Activated T-cell treated with anti-CD3 and anti-CD28 coated beads, Interleukin-2, amount 50 U/mL, for 72 hours (primary cell): ENCODE measurements around the gene LIMCH1. TPM values are rescaled to one million over a fixed set of nuclear protein-coding genes. Genes with fewer than 3 reads are reported as not detected.

Source experiments
- ATAC-seq, 2 donors: fragments of 150-1000 bp; cut with Tn5 transposase; replicated peaks in 1 of 2; 2 replicates each; pipeline ENCODE4 v1.10.0; 2021; ENCODE audit warnings: moderate library complexity in 2 of 2, mild to moderate bottlenecking in 1 of 2
- DNase-seq, 2 donors: peaks; one replicate each; pipeline ENCODE4 v3.0.0; 2021 to 2022; ENCODE audit warnings: mixed read lengths in 1 of 2
- H3K27ac Mint-ChIP-seq: one replicate; pipeline ENCODE4 v1.8.0; 2022; ENCODE audit warnings: mild to moderate bottlenecking, moderate library complexity, mixed read lengths
- H3K27me3 Mint-ChIP-seq: one replicate; pipeline ENCODE4 v1.8.0; 2022; ENCODE audit warnings: low read depth, mixed read lengths
- H3K36me3 Mint-ChIP-seq, 2 donors: one replicate each; pipeline ENCODE4 v1.8.0; 2022; ENCODE audit warnings: mixed read lengths in 2 of 2, mild to moderate bottlenecking in 1 of 2; ENCODE audit not compliant: insufficient read depth in 2 of 2
- H3K4me1 Mint-ChIP-seq: one replicate; pipeline ENCODE4 v1.8.0; 2022; ENCODE audit warnings: low read depth, mixed read lengths
- H3K4me3 Mint-ChIP-seq, 2 donors: one replicate each; pipeline ENCODE4 v1.8.0; 2022; ENCODE audit warnings: mild to moderate bottlenecking in 2 of 2, mixed read lengths in 2 of 2, moderate library complexity in 2 of 2
- H3K9me3 Mint-ChIP-seq, 2 donors: one replicate each; pipeline ENCODE4 v1.8.0; 2022; ENCODE audit warnings: mixed read lengths in 2 of 2
- total RNA-seq, 2 donors: library from RNA; stranded (reverse); gene quantifications; one replicate each; pipeline ENCODE4 v1.2.3, GENCODE V29; 2022

LIMCH1 gene
- total RNA-seq, 2 donors from 2014 or later, result not detected

DNA sequence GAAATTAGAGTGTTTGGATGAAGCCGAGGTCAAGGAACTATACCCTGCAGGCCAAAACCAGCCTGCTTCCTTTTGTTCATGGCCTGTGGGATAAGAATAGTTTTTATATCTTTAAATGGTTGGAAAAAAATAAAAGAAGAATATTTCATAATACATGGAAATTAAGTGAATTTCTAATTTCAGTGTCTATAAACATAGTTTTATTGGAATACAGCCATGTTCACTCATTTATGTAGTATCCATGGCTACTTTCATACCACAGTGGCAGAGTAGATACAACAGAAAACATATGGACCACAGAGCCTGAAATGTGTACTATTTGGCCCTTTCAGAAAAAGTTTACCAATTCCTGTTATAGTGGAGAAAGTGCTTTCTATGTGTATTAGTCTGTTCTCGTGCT, 13.6 kb downstream of the LIMCH1 start:
- H3K4me1 Mint-ChIP-seq, result no peaks in the 10 kb centered on the region
- no peak overlapping the region for H3K27ac Mint-ChIP-seq
- H3K9me3 Mint-ChIP-seq, result peaks cover 0 to 3% of the 10 kb centered on the region in 2 donors
- no peak for DNase-seq
- H3K4me3 Mint-ChIP-seq, result no peak overlapping the region
- no peak for ATAC-seq
- no peaks in the 10 kb centered on the region for H3K36me3 Mint-ChIP-seq
- peaks cover 5% of the 10 kb centered on the region for H3K27me3 Mint-ChIP-seq

DNA sequence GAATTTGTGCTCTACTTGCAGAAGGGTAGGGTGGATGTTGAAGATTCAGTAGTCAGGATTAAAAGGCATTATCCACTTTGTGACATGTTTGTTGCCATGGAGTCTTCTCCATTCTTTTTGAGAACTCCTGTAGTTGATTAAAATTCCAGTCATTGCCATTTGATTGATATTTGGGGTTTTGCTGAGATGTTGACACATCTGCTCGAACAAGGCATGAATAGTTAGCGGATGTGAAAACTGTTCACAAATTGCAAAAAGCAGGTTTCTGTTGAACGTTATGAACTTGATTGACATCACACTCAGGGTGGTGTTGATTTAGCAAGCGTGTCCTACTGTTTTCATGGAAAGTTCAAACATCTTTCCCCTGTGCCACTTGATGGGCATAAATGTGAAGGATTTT, 16.9 kb downstream of the LIMCH1 start:
- H3K27me3 Mint-ChIP-seq, result peaks cover 10% of the 10 kb centered on the region
- no peak overlapping the region for H3K27ac Mint-ChIP-seq
- no peaks in the 10 kb centered on the region for H3K4me1 Mint-ChIP-seq
- DNase-seq, result no peak
- H3K9me3 Mint-ChIP-seq, result peaks cover 0 to 7% of the 10 kb centered on the region in 2 donors
- no peak for ATAC-seq
- H3K36me3 Mint-ChIP-seq, result no peaks in the 10 kb centered on the region
- no peak overlapping the region for H3K4me3 Mint-ChIP-seq

DNA sequence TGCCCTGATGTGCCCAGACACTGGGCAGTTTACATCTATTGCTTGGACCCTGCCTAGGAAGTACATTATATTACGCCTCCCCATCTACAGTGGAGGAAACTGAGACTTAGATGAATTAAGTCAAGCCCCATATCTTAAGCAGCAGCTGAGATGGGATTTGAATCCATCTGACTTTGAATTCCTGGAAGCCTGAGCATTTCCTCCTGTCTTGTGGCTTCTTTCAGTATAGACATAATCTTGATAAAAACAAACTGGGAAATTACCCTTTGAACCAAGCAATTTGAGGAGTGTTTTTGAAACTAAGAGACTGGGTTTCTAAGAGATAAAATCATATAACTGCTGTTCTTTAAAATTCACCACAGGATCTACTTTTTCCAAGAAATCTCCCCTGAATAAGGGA, 18.6 kb downstream of the LIMCH1 start:
- no peak for DNase-seq
- H3K27ac Mint-ChIP-seq, result no peak overlapping the region
- H3K4me3 Mint-ChIP-seq, result no peak overlapping the region
- ATAC-seq, result no peak
- no peaks in the 10 kb centered on the region for H3K36me3 Mint-ChIP-seq
- peaks cover 0 to 7% of the 10 kb centered on the region in 2 donors for H3K9me3 Mint-ChIP-seq
- H3K27me3 Mint-ChIP-seq, result peaks cover 14% of the 10 kb centered on the region
- H3K4me1 Mint-ChIP-seq, result no peaks in the 10 kb centered on the region

DNA sequence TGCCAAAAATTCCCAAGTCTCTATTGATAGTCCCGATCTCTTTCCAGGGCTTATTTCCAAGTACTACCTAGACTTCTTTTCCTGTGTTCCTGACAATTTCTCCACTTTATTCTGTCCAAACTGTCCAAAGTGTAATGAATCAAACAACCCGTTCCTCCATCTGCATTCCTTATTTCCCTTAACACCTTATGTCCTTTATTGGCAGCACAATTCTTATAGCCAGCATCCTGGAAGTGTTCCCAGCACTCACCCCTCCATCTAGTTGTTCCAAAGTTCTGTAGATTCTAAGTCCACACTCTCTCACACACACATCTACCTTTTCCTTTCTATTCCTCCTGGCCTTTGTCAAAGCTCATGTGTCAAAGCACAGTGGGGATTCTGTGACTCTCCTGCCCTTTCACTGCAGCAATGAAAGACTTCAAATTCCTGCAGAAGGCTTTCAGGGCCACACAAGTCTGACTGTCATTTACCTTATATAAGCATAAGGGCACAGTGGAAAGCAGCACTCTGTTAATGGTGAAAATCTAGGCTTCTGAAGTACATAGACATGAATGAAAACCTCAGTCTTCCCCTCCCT, 22.1 kb downstream of the LIMCH1 start:
- DNase-seq (no peak), ATAC-seq (no peak)
- no peaks in the 10 kb centered on the region for H3K36me3 Mint-ChIP-seq
- H3K27me3 Mint-ChIP-seq, result peaks cover 9% of the 10 kb centered on the region
- peaks cover 0 to 4% of the 10 kb centered on the region in 2 donors for H3K9me3 Mint-ChIP-seq
- no peak overlapping the region for H3K4me3 Mint-ChIP-seq
- H3K4me1 Mint-ChIP-seq, result no peaks in the 10 kb centered on the region
- H3K27ac Mint-ChIP-seq, result no peak overlapping the region

DNA sequence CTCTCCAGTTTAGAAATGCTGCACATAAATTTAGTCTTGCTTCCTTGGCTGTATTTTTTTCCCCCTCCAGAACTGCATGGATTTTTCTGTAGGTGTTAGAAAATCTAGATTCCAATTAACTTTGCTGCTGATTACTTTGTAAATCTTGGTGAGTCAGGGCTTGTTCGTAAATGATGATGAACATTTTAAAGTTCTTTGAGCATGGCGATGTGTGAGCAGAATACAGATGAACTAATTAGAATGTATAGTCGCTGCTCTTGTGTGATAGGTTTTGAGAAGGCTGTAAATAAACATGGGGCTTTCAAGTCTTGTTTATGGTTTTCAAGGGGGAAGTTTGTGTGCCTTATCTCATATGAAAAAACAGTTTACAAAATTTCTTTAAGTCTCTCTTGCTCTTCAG, 23.3 kb downstream of the LIMCH1 start:
- Mint-ChIP-seq H3K27ac (no peak overlapping the region), H3K4me3 (no peak overlapping the region), H3K9me3 (peaks cover 0 to 4% of the 10 kb centered on the region in 2 donors), H3K4me1 (no peaks in the 10 kb centered on the region), H3K36me3 (no peaks in the 10 kb centered on the region), H3K27me3 (peaks cover 9% of the 10 kb centered on the region)
- DNase-seq (no peak), ATAC-seq (no peak)

DNA sequence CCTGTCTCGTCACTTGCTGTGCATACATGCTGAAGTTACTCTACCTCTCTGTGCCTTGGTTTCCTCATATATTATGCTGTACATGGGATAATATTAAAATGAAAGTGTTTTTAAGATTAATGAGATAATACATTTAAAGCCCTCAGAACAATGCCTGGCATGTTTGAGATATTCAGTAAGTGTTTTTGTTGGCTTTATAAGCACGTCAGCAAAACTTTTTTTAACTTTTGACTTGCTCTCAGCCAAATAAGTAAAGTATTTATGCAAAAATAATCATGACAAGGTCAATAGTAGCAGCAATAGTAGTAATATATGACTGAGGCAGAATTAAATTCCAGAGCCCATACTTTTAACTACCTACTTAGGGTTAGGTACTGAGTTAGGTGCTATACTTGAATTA, 29.2 kb downstream of the LIMCH1 start:
- Mint-ChIP-seq H3K36me3 (no peaks in the 10 kb centered on the region), H3K9me3 (no peaks in the 10 kb centered on the region), H3K4me1 (no peaks in the 10 kb centered on the region)

DNA sequence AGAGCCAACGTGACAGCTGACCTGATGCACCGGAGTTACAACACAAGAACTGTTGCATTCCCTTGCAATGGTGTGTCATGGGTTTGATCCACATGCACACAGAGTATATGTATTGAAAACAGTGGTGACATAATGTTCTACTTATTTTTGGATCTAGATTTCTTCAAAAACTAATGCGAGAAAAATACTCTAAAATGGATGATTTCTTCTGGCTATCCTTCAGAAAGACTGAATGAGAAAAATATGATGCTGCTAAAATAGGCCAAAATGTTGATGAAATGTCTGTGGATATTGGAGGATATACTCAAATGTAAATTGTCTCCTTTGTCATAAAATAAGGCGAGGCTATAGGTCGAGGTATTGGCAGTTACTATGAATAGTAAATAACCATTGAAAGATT, 30.4 kb downstream of the LIMCH1 start:
- DNase-seq (no peak), ATAC-seq (no peak)
- H3K27me3 Mint-ChIP-seq, result no peaks in the 10 kb centered on the region
- no peaks in the 10 kb centered on the region for H3K9me3 Mint-ChIP-seq
- H3K4me3 Mint-ChIP-seq, result no peak overlapping the region
- no peaks in the 10 kb centered on the region for H3K36me3 Mint-ChIP-seq
- no peak overlapping the region for H3K27ac Mint-ChIP-seq
- no peaks in the 10 kb centered on the region for H3K4me1 Mint-ChIP-seq

More for the DNA sequence above, 29.2 kb downstream of the LIMCH1 start:
- Mint-ChIP-seq H3K27ac (no peak overlapping the region), H3K27me3 (no peaks in the 10 kb centered on the region), H3K4me3 (no peak overlapping the region)
- no peak for ATAC-seq
- DNase-seq, result no peak

DNA sequence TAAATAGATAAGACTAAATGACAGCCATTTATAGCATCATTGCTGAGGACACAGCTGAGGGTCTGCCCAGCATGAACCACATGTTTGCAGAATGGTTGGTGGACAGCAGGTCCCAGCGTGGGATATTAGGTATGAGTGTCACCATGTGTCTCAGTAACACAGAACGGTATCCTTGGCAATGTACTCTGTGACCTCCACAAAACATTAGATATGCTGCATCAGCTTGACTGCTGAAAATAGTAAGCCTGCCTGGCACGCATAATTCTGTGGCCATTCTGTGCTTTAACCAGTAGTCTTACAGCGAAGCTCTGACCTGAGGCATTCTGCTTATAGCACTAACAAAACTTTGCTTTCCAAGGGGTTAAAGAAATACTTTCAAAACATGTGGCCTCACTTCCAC, 32.0 kb downstream of the LIMCH1 start:
- H3K4me3 Mint-ChIP-seq, result no peak overlapping the region
- H3K27me3 Mint-ChIP-seq, result no peaks in the 10 kb centered on the region
- H3K36me3 Mint-ChIP-seq, result no peaks in the 10 kb centered on the region
- no peak for DNase-seq
- H3K9me3 Mint-ChIP-seq, result no peaks in the 10 kb centered on the region
- ATAC-seq, result no peak
- no peak overlapping the region for H3K27ac Mint-ChIP-seq
- H3K4me1 Mint-ChIP-seq, result no peaks in the 10 kb centered on the region

DNA sequence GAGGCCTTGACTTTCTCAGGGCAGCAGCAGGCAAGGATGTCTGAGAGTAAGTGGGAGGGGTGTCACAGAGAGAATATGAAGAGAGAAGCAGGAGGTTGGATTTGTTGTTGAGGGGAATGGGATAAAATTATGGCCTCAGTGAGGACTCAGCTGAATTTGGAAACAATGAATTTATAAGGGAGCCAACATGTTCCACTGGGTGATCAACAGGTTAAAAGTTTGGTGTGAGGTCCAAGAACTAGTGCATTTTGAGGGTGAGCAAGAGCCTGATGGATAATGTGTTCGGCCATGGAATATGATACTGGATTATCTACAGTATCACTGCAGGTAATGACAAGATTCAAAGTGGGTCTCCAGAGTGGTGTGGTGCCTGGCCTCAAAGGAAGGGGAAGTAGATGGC, 33.5 kb downstream of the LIMCH1 start:
- ATAC-seq (no peak), DNase-seq (no peak)
- no peaks in the 10 kb centered on the region for H3K36me3 Mint-ChIP-seq
- H3K4me3 Mint-ChIP-seq, result no peak overlapping the region
- no peaks in the 10 kb centered on the region for H3K4me1 Mint-ChIP-seq
- H3K9me3 Mint-ChIP-seq, result no peaks in the 10 kb centered on the region
- no peak overlapping the region for H3K27ac Mint-ChIP-seq
- H3K27me3 Mint-ChIP-seq, result no peaks in the 10 kb centered on the region

DNA sequence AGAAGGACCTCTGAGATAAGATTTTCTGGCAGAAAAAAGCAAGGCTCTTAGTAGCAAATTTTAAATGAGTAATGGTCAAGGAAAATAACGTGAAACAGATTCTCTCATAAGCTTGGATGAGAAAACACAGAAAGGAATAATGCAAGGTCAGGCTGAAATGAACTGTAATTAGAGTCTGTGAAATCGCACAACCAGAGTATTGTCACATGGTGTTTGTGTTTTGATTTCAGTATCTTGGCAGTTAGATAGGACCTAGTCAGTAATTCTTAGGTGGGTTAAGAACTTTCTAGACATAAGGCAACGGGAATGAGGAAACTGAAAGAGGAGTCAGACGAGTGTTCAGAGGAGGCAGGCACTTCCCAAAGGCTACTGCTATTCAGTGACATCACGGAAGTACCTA, 34.6 kb downstream of the LIMCH1 start:
- H3K4me3 Mint-ChIP-seq, result no peak overlapping the region
- no peaks in the 10 kb centered on the region for H3K27me3 Mint-ChIP-seq
- H3K9me3 Mint-ChIP-seq, result no peaks in the 10 kb centered on the region
- H3K27ac Mint-ChIP-seq, result no peak overlapping the region
- DNase-seq (no peak), ATAC-seq (no peak)
- no peaks in the 10 kb centered on the region for H3K36me3 Mint-ChIP-seq
- no peaks in the 10 kb centered on the region for H3K4me1 Mint-ChIP-seq

DNA sequence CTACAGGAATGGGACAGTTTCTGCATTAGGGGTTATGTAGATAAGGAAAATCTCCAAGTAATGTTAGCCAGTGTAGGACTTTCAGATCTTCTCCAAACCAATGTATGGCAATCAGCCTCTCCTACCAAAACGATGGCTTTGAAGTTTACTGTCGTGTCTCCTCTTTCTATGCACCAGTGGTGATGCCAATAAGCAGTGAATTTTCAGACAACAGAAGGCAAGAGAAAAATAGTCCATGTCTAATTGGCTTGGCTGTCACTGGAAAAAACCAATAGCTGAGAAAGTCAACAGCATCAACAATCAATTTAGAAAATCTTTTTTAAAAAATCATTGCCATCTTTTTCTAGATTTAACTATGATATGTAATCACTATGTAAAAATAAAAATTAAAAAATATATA, 35.0 kb downstream of the LIMCH1 start:
- no peaks in the 10 kb centered on the region for H3K36me3 Mint-ChIP-seq
- H3K9me3 Mint-ChIP-seq, result no peaks in the 10 kb centered on the region
- DNase-seq (no peak), ATAC-seq (no peak)
- no peaks in the 10 kb centered on the region for H3K4me1 Mint-ChIP-seq
- no peak overlapping the region for H3K27ac Mint-ChIP-seq
- no peaks in the 10 kb centered on the region for H3K27me3 Mint-ChIP-seq
- no peak overlapping the region for H3K4me3 Mint-ChIP-seq

DNA sequence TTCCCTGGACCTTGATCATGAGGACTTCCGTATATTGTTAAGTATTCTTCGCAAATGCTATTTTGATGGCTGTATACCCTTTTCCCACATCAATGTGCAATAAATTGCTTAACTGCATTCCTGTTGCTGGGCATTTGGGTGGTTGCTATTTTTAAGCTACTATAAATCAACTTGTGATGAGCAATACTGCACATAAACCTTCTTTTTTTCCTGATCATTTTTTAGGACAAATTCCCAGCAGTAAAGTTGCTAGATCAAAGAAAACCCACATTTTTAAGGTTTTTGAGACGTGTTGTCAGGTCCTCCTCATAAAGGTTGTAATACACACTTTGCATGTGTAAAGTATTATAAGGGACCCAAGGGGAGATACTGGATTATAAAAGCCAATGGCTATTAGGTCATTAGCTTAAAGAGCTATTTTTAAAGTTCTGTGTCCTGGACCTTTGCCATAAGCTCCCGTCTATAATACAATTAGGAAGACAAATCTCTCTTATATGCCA, 35.6 kb downstream of the LIMCH1 start:
- Mint-ChIP-seq H3K27me3 (no peaks in the 10 kb centered on the region), H3K27ac (no peak overlapping the region)

DNA sequence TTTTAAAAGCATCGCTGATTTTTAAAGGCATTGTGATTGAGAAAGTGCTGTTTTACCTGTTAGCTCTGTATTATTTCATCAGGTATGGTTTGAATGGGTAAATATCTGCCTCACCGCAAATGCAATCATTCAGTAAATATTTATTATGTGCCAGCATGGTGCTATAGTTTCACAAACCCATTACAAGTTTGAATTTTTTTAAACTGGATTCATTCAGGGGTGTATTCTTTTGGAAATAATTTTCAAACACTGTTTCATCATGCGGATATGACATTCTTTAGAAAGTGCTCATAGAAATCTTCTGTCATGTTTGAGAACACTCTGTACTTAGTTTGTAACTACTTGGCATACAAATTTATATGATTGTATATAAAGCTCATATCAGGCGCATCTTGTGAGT, 37.2 kb downstream of the LIMCH1 start:
- ATAC-seq, result no peak
- no peak for DNase-seq
- no peaks in the 10 kb centered on the region for H3K9me3 Mint-ChIP-seq
- no peaks in the 10 kb centered on the region for H3K27me3 Mint-ChIP-seq
- no peak overlapping the region for H3K4me3 Mint-ChIP-seq
- no peaks in the 10 kb centered on the region for H3K36me3 Mint-ChIP-seq
- no peak overlapping the region for H3K27ac Mint-ChIP-seq
- no peaks in the 10 kb centered on the region for H3K4me1 Mint-ChIP-seq

More for the DNA sequence above, 35.6 kb downstream of the LIMCH1 start:
- DNase-seq (no peak), ATAC-seq (no peak)
- Mint-ChIP-seq H3K9me3 (no peaks in the 10 kb centered on the region), H3K4me3 (no peak overlapping the region), H3K36me3 (no peaks in the 10 kb centered on the region), H3K4me1 (no peaks in the 10 kb centered on the region)

DNA sequence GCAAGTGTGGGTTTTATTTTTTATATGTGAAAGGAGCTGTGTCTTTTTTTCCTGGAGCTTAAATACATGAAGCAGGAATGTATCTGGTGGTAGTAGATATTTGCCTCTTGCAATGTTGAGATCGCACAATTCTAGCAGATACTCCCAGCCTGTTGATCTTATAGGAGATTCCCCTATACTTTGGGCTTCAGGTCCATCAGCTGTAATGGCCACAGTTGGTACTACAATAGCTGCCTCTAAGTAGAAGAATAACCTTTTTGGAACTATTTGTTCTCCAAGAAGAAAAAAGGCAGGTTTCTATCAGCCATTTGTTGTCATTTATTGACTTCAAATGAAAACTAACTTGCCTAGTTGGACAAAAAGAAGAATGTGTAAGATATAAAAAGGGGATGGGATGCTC, 37.7 kb downstream of the LIMCH1 start:
- no peak overlapping the region for H3K27ac Mint-ChIP-seq

More for the DNA sequence above, 37.7 kb downstream of the LIMCH1 start:
- Mint-ChIP-seq H3K9me3 (no peaks in the 10 kb centered on the region), H3K27me3 (no peaks in the 10 kb centered on the region), H3K4me3 (no peak overlapping the region), H3K36me3 (no peaks in the 10 kb centered on the region), H3K4me1 (no peaks in the 10 kb centered on the region)
- DNase-seq (no peak), ATAC-seq (no peak)
